GM21619 (cell line): ENCODE data around the gene ARHGEF7.

Experiments used
- ATAC-seq: cut with Tn5 transposase; IDR thresholded peaks from one replicate; pipeline ENCODE4 v1.9.1; 2021; ENCODE audit not compliant: unreplicated experiment

The ARHGEF7 gene

GRCh38 chr13:111217641-111218040 lies 102.5 kb downstream of the ARHGEF7 start:
- ATAC-seq = no peak

- no peak for ATAC-seq
Measured at GRCh38 chr13:111219280-111219679, 104.2 kb downstream of the ARHGEF7 start.

GRCh38 chr13:111219950-111220349 lies 104.8 kb downstream of the ARHGEF7 start:
- no peak for ATAC-seq

DNA sequence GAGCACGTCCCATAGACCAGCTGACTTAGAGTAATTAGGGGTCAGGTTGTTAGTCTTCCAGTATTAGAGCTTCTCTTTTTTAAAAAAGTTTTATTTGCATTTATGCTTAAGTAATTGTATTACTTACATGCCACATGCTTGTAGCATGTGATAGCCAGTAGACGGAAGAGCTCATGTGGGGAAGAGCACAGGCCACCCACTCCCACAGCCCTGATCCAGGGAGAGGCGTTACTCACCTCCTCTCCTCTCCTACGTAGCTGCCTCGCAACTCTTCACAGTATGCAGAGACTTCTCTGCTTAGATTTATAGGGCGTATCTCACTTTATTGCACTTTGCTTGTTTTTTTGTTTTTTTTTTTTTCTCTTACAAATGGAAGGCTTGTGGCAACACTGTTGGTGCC lies 110.1 kb downstream of the ARHGEF7 start:
- ATAC-seq = no peak

DNA sequence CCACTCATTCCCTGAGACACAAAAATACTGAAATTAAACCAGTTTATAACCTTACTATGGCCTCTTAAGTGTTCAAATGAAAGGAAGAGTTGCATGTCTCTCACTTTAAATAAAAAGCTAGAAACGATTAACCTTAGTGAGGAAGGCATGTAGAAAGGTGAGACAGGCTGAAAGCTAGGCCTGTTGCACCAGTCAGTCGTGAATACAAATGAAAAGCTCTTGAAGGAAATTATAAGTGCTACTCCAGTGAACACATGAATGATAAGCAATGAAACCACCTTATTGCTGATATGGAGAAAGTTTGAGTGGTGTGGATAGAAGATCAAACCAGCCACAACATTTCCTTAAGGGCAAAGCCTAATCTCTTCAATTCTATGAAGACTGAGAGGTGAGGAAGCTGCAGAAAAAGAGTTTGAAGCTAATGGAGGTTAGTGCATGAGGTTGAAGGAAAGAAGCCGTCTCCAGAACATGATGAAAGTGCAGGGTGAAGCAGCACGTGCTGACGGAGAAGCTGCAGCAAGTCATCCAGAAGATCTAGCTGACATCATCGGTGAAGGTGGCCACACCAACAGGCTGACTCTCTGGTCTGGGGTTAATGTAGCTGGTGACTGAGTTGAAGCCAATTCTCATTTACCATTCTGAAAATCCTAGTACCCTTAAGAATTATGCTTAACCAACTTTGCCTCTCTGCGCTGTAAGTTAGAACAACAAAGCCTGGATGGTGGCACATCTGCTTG lies 110.9 kb downstream of the ARHGEF7 start:
- no peak for ATAC-seq

DNA sequence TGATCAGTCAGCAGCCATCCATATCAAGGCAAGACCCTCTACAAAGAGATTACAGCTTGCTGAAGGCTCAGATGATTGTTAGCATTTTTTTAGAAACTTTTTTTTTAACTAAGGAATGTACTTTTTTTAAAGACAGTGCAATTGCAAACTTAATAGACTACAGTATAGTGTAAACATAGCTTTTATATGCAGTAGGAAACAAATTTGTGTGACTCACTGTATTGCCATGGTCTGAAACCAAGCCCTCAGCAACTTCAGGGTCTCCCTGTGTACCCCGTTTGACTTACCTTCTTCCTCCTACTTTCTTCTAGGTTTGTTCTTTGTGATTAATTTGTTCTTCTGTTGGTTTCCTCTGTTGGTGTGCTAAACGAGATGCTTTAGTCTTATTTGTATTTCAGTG lies 112.3 kb downstream of the ARHGEF7 start:
- ATAC-seq = no peak

- ATAC-seq = no peak
Measured at GRCh38 chr13:111228262-111229144, 113.4 kb downstream of the ARHGEF7 start.

- ATAC-seq = no peak
Measured at GRCh38 chr13:111230385-111230930, 115.3 kb downstream of the ARHGEF7 start.

GRCh38 chr13:111232191-111232590 lies 117.1 kb downstream of the ARHGEF7 start:
- ATAC-seq = no peak

DNA sequence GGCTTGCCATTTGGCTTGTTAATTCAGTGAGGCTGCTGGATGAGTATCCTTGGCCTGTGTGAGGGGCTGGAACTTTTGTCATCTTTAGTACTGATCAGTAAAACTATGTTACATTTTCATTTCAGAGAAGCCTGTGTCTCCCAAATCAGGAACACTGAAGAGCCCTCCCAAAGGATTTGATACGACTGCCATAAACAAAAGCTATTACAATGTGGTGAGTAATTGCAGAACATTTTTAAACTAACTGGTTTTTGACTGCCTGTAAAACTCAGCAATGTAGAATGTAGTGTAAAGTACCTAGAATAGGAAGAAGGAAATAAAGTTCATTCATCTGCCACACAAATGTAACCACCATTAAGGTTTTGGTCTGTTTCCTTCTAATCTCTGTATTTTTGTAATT lies 118.0 kb downstream of the ARHGEF7 start:
- no peak for ATAC-seq

- ATAC-seq = no peak
Measured at GRCh38 chr13:111239764-111240670, 124.9 kb downstream of the ARHGEF7 start.

- ATAC-seq = no peak
Measured at GRCh38 chr13:111241006-111241755, 126.1 kb downstream of the ARHGEF7 start.

- ATAC-seq = no peak
Measured at GRCh38 chr13:111241862-111242261, 126.8 kb downstream of the ARHGEF7 start.

DNA sequence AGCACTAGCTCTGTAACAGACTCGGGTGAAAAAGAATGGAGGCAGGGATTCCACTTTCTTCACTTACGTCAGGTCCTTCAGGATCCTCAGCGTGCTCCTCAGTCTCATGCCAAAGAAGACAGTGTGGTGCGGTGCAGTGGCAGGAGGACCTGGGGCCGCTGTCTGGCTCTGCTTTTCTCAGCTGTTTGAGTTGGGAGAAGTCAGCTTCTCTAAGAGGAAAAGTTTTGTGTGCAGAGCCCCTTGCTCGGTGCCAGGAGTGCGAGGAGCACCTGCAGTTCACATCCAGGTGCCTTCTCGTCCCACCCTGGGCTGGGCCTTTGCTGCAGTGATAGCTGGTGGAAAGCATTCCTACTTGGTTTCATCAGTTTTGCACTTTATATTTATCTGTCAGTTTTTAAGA lies 127.5 kb downstream of the ARHGEF7 start:
- ATAC-seq = no peak

DNA sequence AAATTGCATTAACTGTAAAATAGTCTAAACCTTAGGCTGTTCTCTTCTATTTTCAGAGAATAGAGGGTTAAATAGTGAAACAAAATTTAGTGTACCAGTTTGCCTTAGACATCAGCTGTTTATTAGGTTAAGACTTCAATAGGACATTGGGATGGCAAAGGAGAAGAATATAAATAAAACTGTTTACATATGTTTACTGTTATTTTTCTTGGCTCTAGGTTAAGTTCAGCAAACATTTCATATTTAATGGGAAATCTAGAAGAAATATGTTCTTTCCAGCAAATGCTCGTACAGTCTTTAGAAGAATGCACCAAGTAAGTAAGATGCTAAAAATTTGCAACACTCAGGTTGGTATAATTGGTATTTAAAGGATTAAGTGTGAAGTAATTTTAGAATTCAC lies 128.9 kb downstream of the ARHGEF7 start:
- ATAC-seq = no peak

DNA sequence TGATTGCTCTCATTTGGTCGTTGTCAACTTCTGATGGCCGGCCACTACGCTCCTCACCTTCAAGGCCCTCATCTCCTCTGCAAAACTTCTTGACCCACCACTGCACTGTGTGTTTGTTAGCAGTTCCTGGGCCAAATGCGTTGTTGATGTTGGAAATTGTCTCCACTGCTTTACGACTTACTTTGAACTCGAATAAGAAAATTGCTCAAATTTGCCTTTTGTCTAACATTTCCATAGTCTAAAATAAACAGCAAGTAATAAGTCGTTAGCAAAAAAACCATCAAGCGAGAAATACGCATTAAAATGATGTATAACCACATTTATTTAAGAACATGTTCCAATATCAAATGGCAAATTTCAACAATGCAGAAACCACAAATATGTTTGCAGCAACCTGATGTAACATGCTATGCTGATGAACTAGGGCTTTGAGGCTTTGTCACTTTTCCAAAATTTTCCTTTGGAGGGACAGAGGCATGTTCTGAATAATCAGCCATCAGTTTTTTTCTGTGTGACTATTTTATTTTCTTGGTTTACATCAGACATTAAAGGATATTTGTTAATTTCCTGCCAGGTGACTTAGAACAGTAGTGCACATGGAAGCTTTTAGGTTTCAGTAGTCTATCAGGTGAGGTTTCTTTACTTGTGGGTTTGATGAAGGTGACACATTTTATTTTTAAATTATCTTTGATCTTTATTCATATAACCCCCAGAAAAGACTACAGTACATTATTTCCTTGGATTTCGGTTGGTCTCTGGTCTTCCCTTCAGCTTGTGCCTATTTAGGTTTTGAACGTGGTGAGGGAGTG lies 130.7 kb downstream of the ARHGEF7 start:
- no peak for ATAC-seq

DNA sequence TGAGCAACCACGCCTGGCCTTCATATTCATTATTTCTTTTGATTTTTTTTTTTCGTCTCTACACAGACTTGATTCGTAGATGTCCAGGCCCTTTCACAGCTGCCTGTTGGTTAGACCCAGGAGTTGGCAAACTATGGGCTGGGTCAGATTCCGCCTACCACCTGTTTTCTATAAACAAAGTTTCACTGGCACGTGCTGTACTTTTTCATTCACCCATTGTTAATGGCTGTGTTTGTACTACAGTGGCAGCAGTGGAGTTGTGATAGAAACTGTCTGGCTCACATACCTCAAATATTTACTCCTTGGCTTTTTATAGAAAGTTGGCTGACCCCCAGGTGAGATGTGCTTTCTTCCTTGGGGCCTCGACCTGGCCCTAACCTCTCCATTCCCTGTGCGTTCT lies 132.4 kb downstream of the ARHGEF7 start:
- no peak for ATAC-seq

GRCh38 chr13:111248822-111249221 lies 133.7 kb downstream of the ARHGEF7 start:
- no peak for ATAC-seq

DNA sequence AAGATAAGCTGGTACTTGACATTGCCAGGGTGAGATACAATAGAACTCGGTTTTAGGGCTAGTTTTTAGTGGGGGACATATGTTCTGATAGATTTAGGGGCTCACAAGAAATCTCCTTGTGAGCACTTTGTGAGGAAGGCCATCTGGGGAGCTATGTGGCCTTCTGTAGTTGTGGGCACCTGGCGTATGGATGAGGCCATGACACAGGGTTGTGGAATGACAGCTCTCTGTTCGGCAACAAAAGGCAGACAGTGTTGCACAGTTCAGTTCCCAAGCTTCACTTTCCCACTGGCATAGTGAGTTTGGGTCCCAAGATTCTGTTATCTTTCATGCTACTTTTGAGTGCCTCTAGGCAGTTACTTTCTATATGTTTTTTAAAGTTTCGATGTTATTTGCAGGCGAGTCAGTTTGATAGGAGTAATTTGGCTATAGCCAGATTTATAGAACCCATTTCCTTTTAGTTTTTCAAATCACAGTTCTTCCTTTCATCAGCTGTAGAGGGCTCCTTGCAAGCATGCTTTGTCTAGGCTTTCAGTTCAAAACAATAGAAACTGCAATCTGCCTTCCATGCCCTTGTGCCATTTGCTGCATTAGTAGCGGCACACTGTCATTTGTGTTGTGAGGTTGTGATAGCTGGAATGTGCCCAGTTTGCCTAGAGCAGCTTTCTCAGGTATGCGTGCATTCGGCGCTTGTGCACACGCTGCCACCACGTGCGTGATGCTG lies 134.7 kb downstream of the ARHGEF7 start:
- no peak for ATAC-seq
